DMS53 treated with DMSO at 0.1 percent for 48 hours (cell line): ENCODE measurements around the gene ROPN1L.

Experiments used
- DNase-seq: peaks from one replicate; lab custom pipeline; 2025; ENCODE audit not compliant: unreplicated experiment; lab: John Stamatoyannopoulos, UW

Gene ROPN1L

GRCh38 chr5:10457682-10458574, 16.2 kb downstream of the ROPN1L start:
- no peak for DNase-seq

GRCh38 chr5:10459080-10460055, 17.7 kb downstream of the ROPN1L start:
- DNase-seq = no peak

- no peak for DNase-seq
Measured at GRCh38 chr5:10460252-10460906, 18.7 kb downstream of the ROPN1L start.

DNA sequence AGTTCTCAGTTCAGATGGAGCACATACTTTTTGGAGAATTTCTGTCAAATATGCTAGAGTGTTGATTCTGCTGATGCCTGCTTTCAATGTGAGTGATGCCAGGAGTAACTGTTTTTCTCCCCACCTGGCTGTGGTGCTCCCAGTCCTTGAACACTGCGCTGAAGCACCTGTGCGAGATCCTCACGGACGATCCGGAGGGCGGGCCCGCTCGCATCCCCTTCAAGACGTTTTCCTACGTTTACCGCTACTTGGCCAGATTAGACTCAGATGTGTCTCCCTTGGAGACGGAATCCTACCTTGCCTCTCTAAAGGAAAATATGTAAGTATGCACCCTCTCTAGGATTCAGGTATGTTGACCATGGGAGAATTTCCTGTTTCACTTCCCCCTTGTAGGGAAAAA, 19.4 kb downstream of the ROPN1L start:
- DNase-seq = no peak

GRCh38 chr5:10461904-10462555, 20.4 kb downstream of the ROPN1L start:
- DNase-seq = no peak

GRCh38 chr5:10463566-10463965, 21.9 kb downstream of the ROPN1L start:
- DNase-seq = no peak

- no peak for DNase-seq
Measured at GRCh38 chr5:10464173-10464572, 22.5 kb downstream of the ROPN1L start.

DNA sequence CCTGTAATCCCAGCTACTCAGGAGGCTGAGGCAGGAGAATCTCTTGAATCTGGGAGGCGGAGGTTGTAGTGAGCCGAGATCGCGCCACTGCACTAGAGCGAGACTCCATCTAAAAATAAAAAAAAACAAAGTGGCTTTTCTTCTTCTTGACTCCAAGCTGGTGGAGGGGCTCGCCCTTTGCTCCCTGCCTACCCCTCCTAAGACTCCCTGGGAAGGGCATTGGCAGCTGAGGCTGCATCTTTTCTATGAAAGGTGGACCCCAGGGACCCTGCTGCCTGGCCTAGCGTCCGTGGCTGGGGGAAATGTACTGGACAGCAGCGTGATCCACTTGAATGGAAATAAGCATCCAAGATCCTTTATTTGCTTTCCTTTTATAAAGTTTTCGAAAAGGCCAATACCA, 24.0 kb downstream of the ROPN1L start:
- DNase-seq = no peak

DNA sequence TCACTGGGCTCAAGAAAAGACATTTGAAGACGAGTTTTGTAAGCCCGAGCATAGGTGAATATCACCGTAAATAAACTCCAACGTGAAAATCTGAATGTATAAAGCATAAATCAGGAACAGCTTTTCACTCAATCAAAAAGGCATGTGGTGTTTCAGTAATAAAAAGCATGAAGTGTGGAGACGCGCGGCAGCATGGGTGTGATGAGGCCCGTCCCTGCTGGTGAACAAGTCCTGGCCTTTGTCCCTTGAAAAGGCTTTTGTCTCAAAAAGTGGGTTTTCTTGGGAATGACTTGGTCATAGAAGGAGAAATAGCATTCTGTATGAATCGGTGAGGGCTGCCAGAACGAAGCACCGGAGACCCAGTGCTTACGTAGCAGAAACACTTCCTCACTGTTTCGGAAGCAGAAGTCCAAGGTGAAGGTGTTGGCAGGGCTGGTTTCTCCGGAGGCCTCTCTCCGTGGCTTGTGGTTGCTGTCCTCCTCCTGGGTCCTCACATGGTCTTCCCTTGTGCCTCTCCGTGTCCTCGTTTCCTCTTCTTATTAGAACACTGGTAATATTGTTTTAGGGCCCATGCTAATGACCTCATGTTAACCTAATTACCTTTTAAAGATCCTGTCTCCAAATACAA, 24.9 kb downstream of the ROPN1L start:
- no peak for DNase-seq

DNA sequence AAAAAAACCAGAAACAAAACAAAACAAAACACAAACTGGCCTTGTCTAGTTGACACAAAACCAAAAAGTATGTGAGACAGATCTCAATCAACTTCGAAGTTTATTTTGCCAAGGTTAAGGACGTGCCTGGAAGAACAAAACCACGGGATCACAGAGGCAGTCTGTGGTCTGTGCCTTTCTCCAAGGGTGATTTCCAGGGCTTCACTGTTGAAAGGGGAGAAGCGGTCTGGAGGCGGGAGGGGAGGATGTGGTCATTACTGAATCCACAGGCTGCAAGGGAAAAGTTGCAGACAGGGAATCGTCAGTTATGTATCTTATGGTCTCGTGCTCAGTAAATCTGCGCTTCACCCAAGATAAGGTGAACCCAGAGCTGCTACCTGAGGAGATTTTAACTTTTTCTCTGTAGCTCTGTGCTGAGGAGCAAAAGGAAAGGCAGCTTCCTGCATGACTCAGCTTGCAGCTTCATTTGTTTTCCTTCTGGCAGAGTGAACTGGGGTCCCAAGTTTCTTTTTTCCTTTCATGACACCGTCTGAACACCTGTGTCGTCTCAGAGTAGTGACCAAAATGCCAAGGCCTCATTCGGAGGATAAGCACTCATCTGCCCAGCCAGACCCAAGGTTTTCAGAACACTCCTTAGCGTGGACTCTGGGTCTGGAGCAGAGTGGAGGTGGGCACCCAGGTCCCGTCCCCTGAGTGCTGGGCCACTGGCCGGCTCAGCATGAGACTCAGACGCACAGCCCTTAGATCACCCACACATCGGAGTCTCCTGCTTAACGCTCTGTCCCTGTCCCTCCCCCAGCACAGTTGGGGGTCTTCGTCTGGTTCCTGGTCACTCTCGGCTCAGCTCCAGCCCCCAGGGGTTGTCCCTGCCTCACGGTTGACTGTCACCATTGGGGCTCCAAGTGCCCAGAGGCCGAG, 25.9 kb downstream of the ROPN1L start:
- no peak for DNase-seq

DNA sequence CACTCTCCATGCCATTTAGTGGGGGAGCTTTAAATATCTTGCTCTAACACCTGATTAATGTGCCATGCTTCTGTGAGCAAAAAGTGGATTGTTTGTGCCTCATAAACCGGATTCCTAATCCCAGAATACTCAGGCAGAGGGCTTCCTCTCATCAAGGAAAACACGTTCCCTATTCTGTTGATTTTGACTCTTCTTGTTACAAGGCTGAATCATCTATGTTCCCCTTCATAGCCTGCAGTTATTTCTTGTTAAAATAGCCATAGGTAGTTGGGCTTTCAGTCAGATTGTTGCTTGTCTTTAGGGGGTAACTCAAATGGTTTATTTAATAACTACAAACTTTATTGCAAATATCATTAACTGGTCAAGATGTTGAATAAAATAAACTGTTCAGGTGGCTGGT, 26.6 kb downstream of the ROPN1L start:
- no peak for DNase-seq

GRCh38 chr5:10469253-10470050, 27.8 kb downstream of the ROPN1L start:
- DNase-seq = no peak

- no peak for DNase-seq
Measured at GRCh38 chr5:10470669-10471068, 29.0 kb downstream of the ROPN1L start.

DNA sequence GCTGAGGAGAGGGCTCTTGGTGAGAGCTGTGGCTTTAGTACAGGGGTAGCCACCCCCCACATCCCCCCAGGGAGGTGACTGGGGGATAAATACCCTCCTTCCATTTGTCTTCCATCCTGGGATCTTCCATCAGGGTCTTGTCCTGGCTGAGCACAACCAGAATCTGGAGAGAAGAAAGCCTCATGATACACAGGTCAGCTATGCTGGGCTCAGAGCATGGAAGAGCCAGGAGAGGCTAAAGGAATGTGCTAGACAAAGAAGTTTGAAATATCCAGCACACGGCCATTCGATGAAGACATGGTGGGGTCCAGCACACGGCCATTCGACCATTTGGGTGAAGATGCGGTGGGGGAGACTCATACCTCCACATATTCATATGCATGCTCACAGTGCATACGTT, 30.0 kb downstream of the ROPN1L start:
- DNase-seq = no peak

DNA sequence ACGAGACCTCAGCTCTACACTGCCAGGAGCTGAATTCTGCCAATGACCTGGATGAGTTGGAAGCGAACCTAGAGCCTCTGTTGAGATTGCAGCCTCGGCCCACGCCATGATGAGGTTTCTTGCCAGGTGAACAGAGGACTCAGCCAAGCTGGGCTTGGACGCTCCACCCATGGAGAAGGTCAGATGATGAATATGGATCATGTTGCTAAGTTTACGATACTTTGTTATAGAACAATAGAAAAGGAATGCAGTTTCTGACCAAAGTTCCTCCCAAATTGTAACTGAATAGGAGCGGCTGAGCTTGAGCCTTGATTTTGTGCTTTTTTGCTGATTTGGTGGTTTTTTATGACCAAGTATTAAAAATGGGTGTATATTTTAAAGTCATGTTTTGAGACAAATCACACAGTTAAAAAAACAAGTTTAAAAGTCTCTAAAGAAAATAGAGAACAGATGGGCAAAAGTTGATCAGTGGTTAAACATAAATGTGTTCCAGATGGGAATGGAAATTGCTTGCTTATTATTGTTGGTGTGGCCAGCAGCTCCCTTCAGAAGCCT, 32.9 kb downstream of the ROPN1L start:
- no peak for DNase-seq

GRCh38 chr5:10475931-10476676, 34.4 kb downstream of the ROPN1L start:
- no peak for DNase-seq

- no peak for DNase-seq
Measured at GRCh38 chr5:10476878-10477277, 35.2 kb downstream of the ROPN1L start.
